Peyer's patch (tissue), 4 donors: ENCODE data around the gene TPRG1L. TPM values are rescaled to one million over a fixed set of nuclear protein-coding genes. Genes with fewer than 3 reads are reported as not detected.

Experiments
- DNase-seq, 3 donors: peaks; one replicate each; pipeline ENCODE4 v3.0.0-alpha.2; 2017 to 2019
- H3K27ac ChIP-seq, 4 donors: fragments of 200-600 bp; sonication (generic); one replicate each; pipeline ENCODE4 v1.5.1; 2016 to 2019
- H3K27me3 ChIP-seq, 2 donors: fragments of 200-600 bp; sonication (generic); one replicate each; pipeline ENCODE4 v1.5.1; 2019
- H3K36me3 ChIP-seq, 3 donors: fragments of 200-600 bp; sonication (generic); one replicate each; pipeline ENCODE4 v1.5.1; 2016 to 2019
- H3K4me1 ChIP-seq, 4 donors: fragments of 200-600 bp; sonication (generic); one replicate each; pipeline ENCODE4 v1.5.1; 2016 to 2019
- H3K4me3 ChIP-seq, 4 donors: fragments of 200-600 bp; sonication (generic); 1 replicate in 3 of 4; 2 replicates in 1 of 4; pipeline ENCODE4 v1.5.1; 2016 to 2019; ENCODE audit warnings: mild to moderate bottlenecking in 1 of 4
- H3K9me3 ChIP-seq, 4 donors: fragments of 200-600 bp; sonication (generic); one replicate each; pipeline ENCODE4 v1.5.1; 2016 to 2019; ENCODE audit warnings: mild to moderate bottlenecking in 1 of 4
- CTCF ChIP-seq, 6 experiments: fragments of 450-650 bp in 4 of 6; fragments of 200-600 bp in 2 of 6; sonication (generic) in 1 of 6; IDR thresholded peaks; one replicate each; pipeline ENCODE4 v1.5.1; 2017 to 2019; ENCODE audit warnings: antibody characterized with exemption in 6 of 6, mild to moderate bottlenecking in 3 of 6, moderate library complexity in 1 of 6
- POLR2A ChIP-seq, 2 donors: fragments of 450-650 bp; IDR thresholded peaks; one replicate each; pipeline ENCODE4 v1.5.1; 2017; ENCODE audit warnings: antibody characterized with exemption in 2 of 2, mild to moderate bottlenecking in 2 of 2, moderate library complexity in 2 of 2
- total RNA-seq, 4 donors: library from RNA; depleted of rRNA; stranded (reverse); fragments of >200 nt; gene quantifications; one replicate each; pipeline ENCODE4 v1.1.0, GENCODE V29; 2016

The TPRG1L gene
- total RNA-seq, 4 donors from 2014 or later = 16.5 to 93.9 (median 71.3) TPM

GRCh38 chr1:3604468-3604974 lies 20.3 kb upstream of the TPRG1L start:
- TF ChIP-seq CTCF (IDR thresholded peaks at IDR 0.05) = no peak
- TF ChIP-seq POLR2A (IDR thresholded peaks at IDR 0.05) = no peak
- no peak overlapping the region for H3K27ac ChIP-seq
- no peak overlapping the region for H3K4me3 ChIP-seq
- no peaks in the 10 kb centered on the region for H3K36me3 ChIP-seq
- no peaks in the 10 kb centered on the region for H3K4me1 ChIP-seq
- DNase-seq = no peak
- H3K27me3 ChIP-seq = no peaks in the 10 kb centered on the region
- no peaks in the 10 kb centered on the region for H3K9me3 ChIP-seq

GRCh38 chr1:3604997-3605823 lies 19.6 kb upstream of the TPRG1L start:
- TF ChIP-seq POLR2A (IDR thresholded peaks at IDR 0.05) (no peak), CTCF (IDR thresholded peaks at IDR 0.05) (no peak)
- peaks cover 0 to under 1% (median under 1%) of the 10 kb centered on the region in 4 donors for H3K4me1 ChIP-seq
- H3K27me3 ChIP-seq = no peaks in the 10 kb centered on the region
- DNase-seq = no peak
- no peak overlapping the region for H3K27ac ChIP-seq
- no peaks in the 10 kb centered on the region for H3K36me3 ChIP-seq
- no peak overlapping the region for H3K4me3 ChIP-seq
- no peaks in the 10 kb centered on the region for H3K9me3 ChIP-seq

- peaks cover 5 to 18% (median 15%) of the 10 kb centered on the region in 4 donors for H3K4me1 ChIP-seq
- no peak overlapping the region for H3K27ac ChIP-seq
- H3K4me3 ChIP-seq = no peak overlapping the region
- no peaks in the 10 kb centered on the region for H3K36me3 ChIP-seq
- no peaks in the 10 kb centered on the region for H3K27me3 ChIP-seq
- TF ChIP-seq POLR2A (IDR thresholded peaks at IDR 0.05) = no peak
- no peak for TF ChIP-seq CTCF (IDR thresholded peaks at IDR 0.05)
- no peaks in the 10 kb centered on the region for H3K9me3 ChIP-seq
- DNase-seq = no peak
Measured at GRCh38 chr1:3606779-3607702, 17.8 kb upstream of the TPRG1L start.

GRCh38 chr1:3607703-3608065 lies 17.1 kb upstream of the TPRG1L start:
- H3K36me3 ChIP-seq = no peaks in the 10 kb centered on the region
- H3K27ac ChIP-seq = no peak overlapping the region
- TF ChIP-seq POLR2A (IDR thresholded peaks at IDR 0.05) = no peak
- TF ChIP-seq CTCF (IDR thresholded peaks at IDR 0.05) = no peak
- H3K27me3 ChIP-seq = no peaks in the 10 kb centered on the region
- no peak for DNase-seq
- H3K4me3 ChIP-seq = no peak overlapping the region
- no peaks in the 10 kb centered on the region for H3K9me3 ChIP-seq
- peaks cover 5 to 18% (median 15%) of the 10 kb centered on the region in 4 donors for H3K4me1 ChIP-seq

- no peaks in the 10 kb centered on the region for H3K36me3 ChIP-seq
- no peak overlapping the region for H3K4me3 ChIP-seq
- no peaks in the 10 kb centered on the region for H3K9me3 ChIP-seq
- DNase-seq = no peak
- H3K4me1 ChIP-seq = peaks cover 5 to 18% (median 15%) of the 10 kb centered on the region in 4 donors
- TF ChIP-seq CTCF (IDR thresholded peaks at IDR 0.05) = no peak
- no peak for TF ChIP-seq POLR2A (IDR thresholded peaks at IDR 0.05)
- no peak overlapping the region for H3K27ac ChIP-seq
- no peaks in the 10 kb centered on the region for H3K27me3 ChIP-seq
Measured at GRCh38 chr1:3608154-3608553, 16.7 kb upstream of the TPRG1L start.
